PC-9 (cell line): ENCODE measurements around the gene ATP10A.

ENCODE experiments used
- EZH2 ChIP-seq: fragments of 200-600 bp; sonication (generic); IDR thresholded peaks from 2 replicates; pipeline ENCODE4 v1.8.0; 2017; ENCODE audit warnings: antibody characterized with exemption, low read depth
- TF ChIP-seq, protein P1 (sequence below): fragments of 200-600 bp; sonication (generic); conservative IDR thresholded peaks from 2 replicates; pipeline ENCODE4 v1.6.1; 2017; ENCODE audit warnings: mixed run types, antibody characterized with exemption, mild to moderate bottlenecking, moderate library complexity

DNA sequence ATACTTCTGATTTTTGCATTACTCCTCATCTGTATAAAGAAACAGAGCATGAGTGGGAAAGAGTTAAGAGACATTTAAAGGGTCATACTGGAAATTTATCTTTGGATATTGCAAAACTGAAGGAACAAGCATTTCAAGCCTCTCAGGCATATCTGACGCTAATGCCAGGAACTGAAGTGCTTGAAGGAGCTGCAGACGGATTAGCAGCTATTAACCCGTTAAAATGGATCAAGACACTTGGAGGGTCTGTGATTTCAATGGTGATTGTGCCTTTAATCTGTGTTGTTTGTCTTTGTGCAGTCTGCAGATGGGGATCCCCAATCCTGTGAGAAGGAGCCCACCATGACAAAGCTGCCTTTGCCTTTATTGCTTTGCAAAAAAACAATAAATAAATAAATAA, 221.8 kb downstream of the ATP10A start:
- TF ChIP-seq, protein P1, sequence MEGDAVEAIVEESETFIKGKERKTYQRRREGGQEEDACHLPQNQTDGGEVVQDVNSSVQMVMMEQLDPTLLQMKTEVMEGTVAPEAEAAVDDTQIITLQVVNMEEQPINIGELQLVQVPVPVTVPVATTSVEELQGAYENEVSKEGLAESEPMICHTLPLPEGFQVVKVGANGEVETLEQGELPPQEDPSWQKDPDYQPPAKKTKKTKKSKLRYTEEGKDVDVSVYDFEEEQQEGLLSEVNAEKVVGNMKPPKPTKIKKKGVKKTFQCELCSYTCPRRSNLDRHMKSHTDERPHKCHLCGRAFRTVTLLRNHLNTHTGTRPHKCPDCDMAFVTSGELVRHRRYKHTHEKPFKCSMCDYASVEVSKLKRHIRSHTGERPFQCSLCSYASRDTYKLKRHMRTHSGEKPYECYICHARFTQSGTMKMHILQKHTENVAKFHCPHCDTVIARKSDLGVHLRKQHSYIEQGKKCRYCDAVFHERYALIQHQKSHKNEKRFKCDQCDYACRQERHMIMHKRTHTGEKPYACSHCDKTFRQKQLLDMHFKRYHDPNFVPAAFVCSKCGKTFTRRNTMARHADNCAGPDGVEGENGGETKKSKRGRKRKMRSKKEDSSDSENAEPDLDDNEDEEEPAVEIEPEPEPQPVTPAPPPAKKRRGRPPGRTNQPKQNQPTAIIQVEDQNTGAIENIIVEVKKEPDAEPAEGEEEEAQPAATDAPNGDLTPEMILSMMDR, result no peak
- no peak for TF ChIP-seq EZH2
